GM12801 (cell line): ENCODE results near the gene MMP2.

Source experiments
- TF ChIP-seq, protein P1 (sequence below): IDR thresholded peaks from one replicate; pipeline ENCODE4 v1.5.1; 2011; ENCODE audit warnings: control low read depth; ENCODE audit not compliant: insufficient read length; ENCODE audit errors: extremely low read depth

The MMP2 gene

DNA sequence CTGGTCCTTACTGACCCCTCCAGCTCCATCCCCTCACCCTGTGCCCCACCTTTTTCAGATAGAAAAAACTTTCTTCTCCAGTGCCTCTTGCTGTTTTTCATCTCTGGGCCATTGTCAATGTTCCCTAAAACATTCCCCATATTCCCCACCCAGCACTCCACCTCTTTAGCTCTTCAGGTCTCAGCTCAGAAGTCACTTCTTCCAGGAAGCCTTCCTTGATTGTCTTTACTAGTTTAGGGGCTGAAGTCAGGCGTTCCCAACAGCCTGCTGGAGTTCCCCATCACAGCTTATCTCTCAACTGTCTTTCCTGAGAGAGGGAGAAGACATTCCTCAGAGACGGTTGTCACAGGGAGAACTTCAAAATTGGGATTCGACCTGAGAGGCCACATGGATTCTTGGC, 1.3 kb upstream of the MMP2 start:
- TF ChIP-seq, protein P1, sequence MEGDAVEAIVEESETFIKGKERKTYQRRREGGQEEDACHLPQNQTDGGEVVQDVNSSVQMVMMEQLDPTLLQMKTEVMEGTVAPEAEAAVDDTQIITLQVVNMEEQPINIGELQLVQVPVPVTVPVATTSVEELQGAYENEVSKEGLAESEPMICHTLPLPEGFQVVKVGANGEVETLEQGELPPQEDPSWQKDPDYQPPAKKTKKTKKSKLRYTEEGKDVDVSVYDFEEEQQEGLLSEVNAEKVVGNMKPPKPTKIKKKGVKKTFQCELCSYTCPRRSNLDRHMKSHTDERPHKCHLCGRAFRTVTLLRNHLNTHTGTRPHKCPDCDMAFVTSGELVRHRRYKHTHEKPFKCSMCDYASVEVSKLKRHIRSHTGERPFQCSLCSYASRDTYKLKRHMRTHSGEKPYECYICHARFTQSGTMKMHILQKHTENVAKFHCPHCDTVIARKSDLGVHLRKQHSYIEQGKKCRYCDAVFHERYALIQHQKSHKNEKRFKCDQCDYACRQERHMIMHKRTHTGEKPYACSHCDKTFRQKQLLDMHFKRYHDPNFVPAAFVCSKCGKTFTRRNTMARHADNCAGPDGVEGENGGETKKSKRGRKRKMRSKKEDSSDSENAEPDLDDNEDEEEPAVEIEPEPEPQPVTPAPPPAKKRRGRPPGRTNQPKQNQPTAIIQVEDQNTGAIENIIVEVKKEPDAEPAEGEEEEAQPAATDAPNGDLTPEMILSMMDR = no peak

DNA sequence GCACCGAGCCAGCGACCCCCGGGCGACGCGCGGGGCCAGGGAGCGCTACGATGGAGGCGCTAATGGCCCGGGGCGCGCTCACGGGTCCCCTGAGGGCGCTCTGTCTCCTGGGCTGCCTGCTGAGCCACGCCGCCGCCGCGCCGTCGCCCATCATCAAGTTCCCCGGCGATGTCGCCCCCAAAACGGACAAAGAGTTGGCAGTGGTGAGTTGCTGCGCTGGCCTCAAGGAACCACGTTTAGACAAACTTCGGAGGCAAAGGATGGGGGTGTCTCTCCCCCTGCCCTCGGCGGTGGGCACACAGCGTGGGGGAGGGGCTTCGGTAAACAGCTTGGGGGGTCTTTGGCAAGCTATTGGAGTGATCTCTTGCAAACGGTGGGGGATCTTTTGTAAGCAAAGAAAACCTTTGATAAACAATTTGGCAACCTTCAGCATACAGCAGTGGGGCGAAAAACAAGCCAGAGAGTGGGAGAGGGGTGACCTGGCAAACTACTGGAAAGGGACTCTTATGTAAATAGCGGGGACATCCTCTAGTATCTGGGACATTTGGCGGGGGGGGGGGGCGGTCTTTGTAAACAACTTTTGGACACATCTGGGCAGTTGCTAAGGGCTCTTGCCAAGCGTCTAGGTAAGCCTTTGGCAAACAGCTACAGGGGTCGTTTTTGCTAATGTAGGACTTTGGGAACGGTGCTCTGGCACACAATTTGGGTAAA, 587 bp downstream of the MMP2 start:
- TF ChIP-seq, protein P1 = no peak

DNA sequence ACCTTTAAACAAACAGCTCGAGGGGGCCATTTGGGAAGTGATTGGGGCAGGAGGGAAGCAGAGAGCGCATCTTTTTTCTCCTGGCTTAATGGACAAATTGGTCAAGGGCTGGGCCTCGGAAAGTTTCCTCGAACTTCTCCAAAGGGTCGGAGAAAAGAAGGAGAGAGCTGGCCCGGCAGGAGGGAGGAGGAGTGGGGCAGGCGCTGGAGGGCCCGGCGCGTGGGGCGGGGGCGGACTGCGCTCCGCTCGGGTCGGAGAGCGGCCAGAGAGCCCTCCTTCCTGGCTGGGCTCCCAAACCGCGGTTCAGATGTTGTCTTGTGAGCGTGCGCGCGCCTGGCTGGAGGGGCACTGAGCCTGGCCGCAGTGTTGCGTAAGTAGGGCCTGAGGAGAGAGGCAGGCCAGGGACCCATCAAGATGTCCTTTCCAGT, 1.2 kb downstream of the MMP2 start:
- TF ChIP-seq, protein P1 = no peak

DNA sequence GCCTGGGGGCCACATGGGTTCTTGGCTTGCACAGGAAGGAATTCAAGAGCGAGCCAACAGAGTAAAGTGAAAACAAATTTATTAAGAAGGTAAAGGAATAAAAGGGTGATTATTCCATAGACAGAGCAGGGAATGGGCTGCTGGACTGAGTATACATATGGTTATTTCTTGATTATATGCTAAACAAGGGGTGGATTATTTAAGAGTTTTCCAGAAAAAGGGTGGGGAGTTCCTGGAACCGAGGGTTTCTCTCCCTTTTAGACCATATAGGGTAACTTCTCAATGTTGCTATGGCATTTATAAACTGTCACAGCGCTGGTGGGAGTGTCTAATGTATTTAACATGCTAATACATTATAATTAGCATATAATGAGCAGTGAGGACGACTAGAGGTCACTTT, 2.0 kb downstream of the MMP2 start:
- TF ChIP-seq, protein P1 = no peak

GRCh38 chr16:55482056-55482455, 3.1 kb downstream of the MMP2 start:
- TF ChIP-seq, protein P1 = no peak

DNA sequence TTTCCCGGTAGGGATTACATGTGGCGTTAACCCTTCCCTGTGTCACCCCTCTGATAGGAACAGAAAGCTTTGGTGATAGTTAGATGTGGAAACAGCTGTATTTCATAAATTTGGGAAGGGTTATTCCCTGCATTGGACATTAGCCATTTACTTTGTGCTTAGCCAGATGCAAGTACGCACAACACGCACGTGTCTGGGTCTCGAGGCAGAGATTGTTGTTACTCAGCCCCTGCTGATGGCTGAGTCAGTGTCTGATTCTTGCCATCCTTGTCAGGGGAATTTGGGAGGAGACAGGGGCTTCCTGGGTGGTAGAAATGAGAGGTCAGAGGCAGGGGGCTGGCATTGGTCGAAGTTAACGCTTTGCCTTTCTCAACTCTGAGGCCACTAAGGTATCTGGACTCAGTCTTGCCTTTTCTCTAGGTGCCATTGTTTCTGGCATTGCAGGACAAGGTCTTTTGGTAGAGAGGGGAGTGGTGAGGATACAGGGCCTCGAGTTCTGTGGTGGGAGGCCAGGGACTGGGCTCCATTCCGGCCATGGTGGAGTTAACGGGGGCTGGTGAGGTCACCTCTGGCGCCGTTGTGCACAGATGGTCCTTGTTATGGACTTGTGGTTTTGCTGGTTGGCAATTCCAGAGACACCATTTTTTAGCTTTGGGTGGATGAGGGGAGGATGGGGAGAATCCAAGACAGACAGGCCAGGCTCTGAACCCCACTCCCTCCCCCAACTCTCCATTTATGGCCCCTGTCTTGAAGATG, 8.2 kb downstream of the MMP2 start:
- TF ChIP-seq, protein P1 = no peak

- TF ChIP-seq, protein P1 = no peak
Measured at GRCh38 chr16:55488306-55488705, 9.3 kb downstream of the MMP2 start.
